Measurements from ENCODE around the gene CLN5. TPM values are rescaled to one million over a fixed set of nuclear protein-coding genes. Genes with fewer than 3 reads are reported as not detected.

The CLN5 gene
- total and polyA plus RNA-seq, 7 donors, result 7.8 to 29.3 (median 14.0) TPM

GRCh38 chr13:77047649-77048343 is 55.9 kb downstream of the CLN5 start:
- H3K4me1 ChIP-seq, result peaks cover 0 to 4% (median under 1%) of the 10 kb centered on the region in 4 donors
- intact Hi-C loops (cut with DNase I), result no loop called here
- no peaks in the 10 kb centered on the region for H3K9me3 ChIP-seq
- peaks cover 0 to 62% (median 8%) of the 10 kb centered on the region in 4 donors for H3K36me3 ChIP-seq
- no peaks in the 10 kb centered on the region for H3K27me3 ChIP-seq
- no peak for DNase-seq
- H3K4me3 ChIP-seq, result no peak overlapping the region
- 96 to 97% methylated on average over 8 of the region's 8 CpGs for WGBS, 2 donors
- H3K27ac ChIP-seq, result no peak overlapping the region
- TF ChIP-seq CTCF (IDR thresholded peaks at IDR 0.05), result no peak
- no peak for TF ChIP-seq EP300 (IDR thresholded peaks at IDR 0.05)
- no peak for TF ChIP-seq POLR2A (IDR thresholded peaks at IDR 0.05)
- no peak for TF ChIP-seq POLR2AphosphoS5 (IDR thresholded peaks at IDR 0.05)

- Histone ChIP-seq H3K27ac (no peak overlapping the region), H3K27me3 (no peaks in the 10 kb centered on the region), H3K9me3 (no peaks in the 10 kb centered on the region), H3K4me1 (no peaks in the 10 kb centered on the region), H3K4me3 (no peak overlapping the region), H3K36me3 (peaks cover 0 to 67% (median 8%) of the 10 kb centered on the region in 4 donors)
- WGBS, 2 donors, result 77 to 92% methylated on average over 4 of the region's 4 CpGs
- intact Hi-C loops (cut with DNase I), result no loop called here
- TF ChIP-seq CTCF (IDR thresholded peaks at IDR 0.05) (no peak), EP300 (IDR thresholded peaks at IDR 0.05) (no peak), POLR2A (IDR thresholded peaks at IDR 0.05) (no peak), POLR2AphosphoS5 (IDR thresholded peaks at IDR 0.05) (no peak)
- DNase-seq, result no peak
Observed at GRCh38 chr13:77048681-77049080, 56.8 kb downstream of the CLN5 start.

- Histone ChIP-seq H3K4me1 (no peaks in the 10 kb centered on the region), H3K9me3 (no peaks in the 10 kb centered on the region), H3K4me3 (no peak overlapping the region), H3K36me3 (peaks cover 4 to 87% (median 15%) of the 10 kb centered on the region in 4 donors), H3K27ac (no peak overlapping the region), H3K27me3 (no peaks in the 10 kb centered on the region)
- no peak for TF ChIP-seq POLR2A (IDR thresholded peaks at IDR 0.05)
- no peak for TF ChIP-seq POLR2AphosphoS5 (IDR thresholded peaks at IDR 0.05)
- no peak for TF ChIP-seq EP300 (IDR thresholded peaks at IDR 0.05)
- no peak for TF ChIP-seq CTCF (IDR thresholded peaks at IDR 0.05)
- intact Hi-C loops (cut with DNase I), result no loop called here
- WGBS, 2 donors, result 74 to 85% methylated on average over 4 of the region's 4 CpGs
- no peak for DNase-seq
Observed at GRCh38 chr13:77053192-77053591, 61.3 kb downstream of the CLN5 start.

Other genes with a start within 250 kb of the CLN5 start
- gene KCTD12, start 105.7 kb upstream of the CLN5 start, total RNA-seq, result 100 to 1,000 TPM in 2 of 4 donors, 10 to 100 TPM in 2; 77.3 to 129 (median 97.5) TPM
- 10 to 100 TPM; 14.8 to 22.6 (median 19.8) TPM for gene KCTD12, start 105.7 kb upstream of the CLN5 start, polyA plus RNA-seq
- not detected for gene ACOD1, start 43.6 kb upstream of the CLN5 start, total RNA-seq
- under 1 TPM in 1 of 3 donors, not detected in 2; 0.10 TPM for gene ACOD1, start 43.6 kb upstream of the CLN5 start, polyA plus RNA-seq
- gene FBXL3, start 35.1 kb downstream of the CLN5 start, total RNA-seq, result 10 to 100 TPM; 60.0 to 96.0 (median 86.0) TPM
- 10 to 100 TPM; 21.5 to 43.0 (median 31.8) TPM for gene FBXL3, start 35.1 kb downstream of the CLN5 start, polyA plus RNA-seq

All from sigmoid colon (tissue), 7 donors.